K562 (cell line): ENCODE data around the gene ZNF541. TPM values are rescaled to one million over a fixed set of nuclear protein-coding genes. Genes with fewer than 3 reads are reported as not detected.

Experiments used
- ARNT ChIP-seq, 2 experiments: fragments of 450-650 bp; IDR thresholded peaks; 2 replicates each; pipeline ENCODE4 v1.6.1; 2016; ENCODE audit warnings: mild to moderate bottlenecking in 1 of 2
- ELF2 ChIP-seq: fragments of 250-450 bp; sonication (Bioruptor Pico); IDR thresholded peaks from 2 replicates; pipeline ENCODE4 v1.5.0; 2021; ENCODE audit warnings: mild to moderate bottlenecking
- HDAC2 ChIP-seq: fragments of 450-650 bp; IDR thresholded peaks from 2 replicates; pipeline ENCODE4 v1.6.1; 2016; ENCODE audit warnings: mild to moderate bottlenecking
- ID3 ChIP-seq, 2 experiments: fragments of 250-450 bp in 1 of 2; fragments of 450-650 bp in 1 of 2; sonication (Bioruptor Pico) in 1 of 2; IDR thresholded peaks; 2 replicates each; pipeline versions ENCODE4 v1.6.1 to v1.8.0; 2016 to 2021; ENCODE audit warnings: mild to moderate bottlenecking in 2 of 2, moderate library complexity in 2 of 2, missing compliant biosample characterization in 1 of 2, missing genetic modification characterization in 1 of 2
- IRF2 ChIP-seq: sonication (generic); formaldehyde crosslinking; IDR thresholded peaks from 2 replicates; pipeline ENCODE4 v1.8.1; 2022; ENCODE audit warnings: mild to moderate bottlenecking, missing genetic modification reagents
- KAT8 ChIP-seq: fragments of 450-650 bp; IDR thresholded peaks from 2 replicates; pipeline ENCODE4 v1.6.1; 2016; ENCODE audit warnings: low read depth, mild to moderate bottlenecking
- NR2F6 ChIP-seq: fragments of 450-650 bp; formaldehyde crosslinking; IDR thresholded peaks from 2 replicates; pipeline ENCODE4 v1.4.0; 2020; ENCODE audit warnings: mild to moderate bottlenecking
- PHF21A ChIP-seq: fragments of 450-650 bp; IDR thresholded peaks from 2 replicates; pipeline ENCODE4 v1.6.1; 2017; ENCODE audit warnings: low read depth, borderline replicate concordance
- POLR2A ChIP-seq: fragments of 450-650 bp; conservative IDR thresholded peaks from 2 replicates; pipeline ENCODE4 v1.6.1; 2016
- PRMT5 ChIP-seq: sonication (generic); formaldehyde crosslinking; IDR thresholded peaks from 2 replicates; pipeline ENCODE4 v1.5.0; 2020; ENCODE audit warnings: missing genetic modification reagents
- RBM34 ChIP-seq: fragments of 200-400 bp; formaldehyde crosslinking; IDR thresholded peaks from 2 replicates; pipeline ENCODE4 v1.6.1; 2018; ENCODE audit warnings: low read length, borderline replicate concordance; ENCODE audit not compliant: insufficient read depth
- SRF ChIP-seq, 2 experiments: fragments of 250-450, 450-650 bp in 1 of 2; sonication (Bioruptor Pico) in 1 of 2; sonication (generic) in 1 of 2; formaldehyde crosslinking; IDR thresholded peaks; 2 replicates each; pipeline versions ENCODE4 v1.5.0 to v1.5.1; 2020 to 2022; ENCODE audit warnings: mild to moderate bottlenecking in 1 of 2, missing genetic modification reagents in 1 of 2
- TOE1 ChIP-seq, 2 experiments: fragments of 450-650 bp in 1 of 2; sonication (generic) in 1 of 2; formaldehyde crosslinking in 1 of 2; IDR thresholded peaks; 2 replicates each; pipeline versions ENCODE4 v1.7.1 to v1.8.0; 2016 to 2022; ENCODE audit warnings: borderline replicate concordance in 2 of 2, mild to moderate bottlenecking in 2 of 2, antibody characterized with exemption in 1 of 2, inconsistent platforms in 1 of 2, low read depth in 1 of 2, missing genetic modification reagents in 1 of 2, moderate library complexity in 1 of 2
- XRCC4 ChIP-seq: IDR thresholded peaks from one replicate; pipeline ENCODE4 v1.6.1; 2011; ENCODE audit not compliant: insufficient read depth, insufficient read length; ENCODE audit errors: extremely low read depth
- ZBTB7A ChIP-seq: IDR thresholded peaks from 2 replicates; pipeline ENCODE4 v1.6.1; 2011; ENCODE audit warnings: low read depth, mild to moderate bottlenecking, low read length, moderate library complexity, borderline replicate concordance; ENCODE audit not compliant: control insufficient read depth
- ZC3H11A ChIP-seq: IDR thresholded peaks from 2 replicates; pipeline ENCODE4 v1.6.1; 2012; ENCODE audit warnings: low read depth, low read length, improper control_type of control experiment
- ZNF197 ChIP-seq: fragments of 200-800 bp; sonication (Bioruptor generic); IDR thresholded peaks from 2 replicates; pipeline ENCODE4 v1.6.1; 2016; ENCODE audit warnings: low read depth, missing genetic modification characterization, missing compliant biosample characterization
- ZNF398 ChIP-seq: fragments of 250-450 bp; sonication (Bioruptor Pico); IDR thresholded peaks from 2 replicates; pipeline ENCODE4 v1.8.0; 2021; ENCODE audit warnings: moderate library complexity, mild to moderate bottlenecking, inconsistent platforms
- ZNF445 ChIP-seq: fragments of 250-450 bp; sonication (Bioruptor Pico); IDR thresholded peaks from 2 replicates; pipeline ENCODE4 v1.4.0; 2020; ENCODE audit warnings: low read depth, mild to moderate bottlenecking, moderate library complexity
- polyA plus RNA-seq, 8 experiments: library from polyadenylated mRNA; depleted of rRNA in 4 of 8; stranded (reverse) in 5 of 8; unstranded in 3 of 8; fragments of >200 nt; fragmentation: Nextera tagmentation in 2 of 8; fragmentation: Illumina TruSeq in 1 of 8; extraction: Ambion mirVana in 2 of 8; extraction: Trizol in 1 of 8; gene quantifications; 2 replicates each; pipeline versions ENCODE4 v1.2.1 to v1.2.3, GENCODE V29; 2011 to 2014; ENCODE audit warnings: inconsistent platforms in 1 of 8, missing spikeins in 1 of 8
- total RNA-seq, 7 experiments: library from RNA; depleted of rRNA in 6 of 7; stranded (reverse); fragments of >200 nt in 6 of 7; fragmentation: Illumina TruSeq in 2 of 7; extraction: Trizol in 2 of 7; gene quantifications; 2 replicates each; pipeline versions ENCODE4 v1.2.1 to v1.2.3, GENCODE V29; 2011 to 2021; ENCODE audit warnings: low replicate concordance in 1 of 7
- TF ChIP-seq, protein P1 (sequence below): sonication (generic); formaldehyde crosslinking; IDR thresholded peaks from 2 replicates; pipeline ENCODE4 v1.8.0; 2022; ENCODE audit warnings: mild to moderate bottlenecking, low read depth, missing genetic modification reagents
- TF ChIP-seq, protein P2 (sequence below): fragments of 250-450 bp; sonication (Bioruptor Pico); IDR thresholded peaks from 2 replicates; pipeline ENCODE4 v1.8.0; 2021; ENCODE audit warnings: mild to moderate bottlenecking, moderate library complexity
- TF ChIP-seq, protein P3 (sequence below): sonication (generic); formaldehyde crosslinking; IDR thresholded peaks from 2 replicates; pipeline ENCODE4 v1.8.0; 2023; ENCODE audit warnings: mild to moderate bottlenecking, missing genetic modification reagents

ZNF541 gene
- total and polyA plus RNA-seq, 9 of the 15 experiments (the other 6 are each of a cell fraction or from before 2014, with no cell fraction given), result 0.04 to 0.11 (median 0.05) TPM; not detected in 1

DNA sequence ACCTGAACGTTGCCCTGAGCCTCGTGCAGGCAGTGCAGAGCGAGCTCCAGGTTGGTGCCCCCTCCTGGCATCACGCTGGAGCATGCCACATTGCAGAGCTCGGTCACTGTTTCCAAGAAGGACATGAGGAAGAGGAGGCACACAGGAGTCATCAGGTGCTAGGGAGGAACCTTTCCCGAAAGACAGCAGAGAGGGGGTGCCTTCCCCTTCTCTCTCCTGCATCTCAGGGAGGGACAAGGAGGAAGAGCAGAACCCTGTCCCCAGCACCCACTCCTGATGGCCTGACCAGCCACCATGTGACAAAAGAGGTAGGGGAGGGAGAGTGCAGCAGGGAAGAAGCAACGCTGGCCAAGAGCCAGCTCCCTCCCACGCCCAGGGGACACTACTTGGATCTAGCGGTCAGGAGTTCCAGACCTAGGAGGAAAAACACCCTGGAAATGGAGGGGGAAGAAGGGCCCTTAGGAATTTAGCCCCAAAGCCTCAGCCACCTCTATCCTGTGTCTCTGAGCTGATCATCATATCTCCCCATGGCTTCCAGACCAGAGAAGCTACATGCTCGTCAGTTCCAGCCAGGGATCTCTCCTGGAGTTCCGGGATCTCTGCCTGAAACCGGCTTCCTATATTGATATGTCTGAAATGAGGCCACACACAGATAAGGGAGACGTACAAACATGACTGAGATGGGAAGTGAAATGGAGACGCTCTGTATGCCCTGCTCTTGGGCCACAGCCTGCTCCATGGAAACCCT is 41.1 kb downstream of the ZNF541 start (continued):
- TF ChIP-seq ZNF398 (no peak), PRMT5 (no peak), ID3 (CRISPR knock-in tag; IDR thresholded peaks at IDR 0.05) (no peak), ID3 (tag; IDR thresholded peaks at IDR 0.05) (peak; percentile 59; the same call in 1 of the 2 replicates), ARNT (IDR thresholded peaks at IDR 0.05) (no peak), RBM34 (no peak), ZNF197 (CRISPR knock-in tag) (no peak), IRF2 (CRISPR knock-in tag) (no peak), POLR2A (no peak), ZBTB7A (no peak), ZNF445 (CRISPR knock-in tag) (no peak), TOE1 (IDR thresholded peaks at IDR 0.05; ENCODE audit: borderline replicate concordance) (no peak), TOE1 (CRISPR knock-in tag; IDR thresholded peaks at IDR 0.05; ENCODE audit: borderline replicate concordance, low read depth) (no peak), XRCC4 (no peak), HDAC2 (0 out of 2 replicates have a peak, but pooled peaks have one; percentile 34), KAT8 (no peak), ELF2 (CRISPR knock-in tag) (no peak), SRF (CRISPR knock-in tag; IDR thresholded peaks at IDR 0.05) (peak in 1 of 2 experiments; percentile 38; a peak in 1 of 4 replicates), ZC3H11A (no peak), NR2F6 (CRISPR knock-in tag) (no peak), PHF21A (no peak)
- TF ChIP-seq, protein P1, sequence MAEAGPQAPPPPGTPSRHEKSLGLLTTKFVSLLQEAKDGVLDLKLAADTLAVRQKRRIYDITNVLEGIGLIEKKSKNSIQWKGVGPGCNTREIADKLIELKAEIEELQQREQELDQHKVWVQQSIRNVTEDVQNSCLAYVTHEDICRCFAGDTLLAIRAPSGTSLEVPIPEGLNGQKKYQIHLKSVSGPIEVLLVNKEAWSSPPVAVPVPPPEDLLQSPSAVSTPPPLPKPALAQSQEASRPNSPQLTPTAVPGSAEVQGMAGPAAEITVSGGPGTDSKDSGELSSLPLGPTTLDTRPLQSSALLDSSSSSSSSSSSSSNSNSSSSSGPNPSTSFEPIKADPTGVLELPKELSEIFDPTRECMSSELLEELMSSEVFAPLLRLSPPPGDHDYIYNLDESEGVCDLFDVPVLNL (CRISPR knock-in tag), result no peak
- TF ChIP-seq, protein P2, sequence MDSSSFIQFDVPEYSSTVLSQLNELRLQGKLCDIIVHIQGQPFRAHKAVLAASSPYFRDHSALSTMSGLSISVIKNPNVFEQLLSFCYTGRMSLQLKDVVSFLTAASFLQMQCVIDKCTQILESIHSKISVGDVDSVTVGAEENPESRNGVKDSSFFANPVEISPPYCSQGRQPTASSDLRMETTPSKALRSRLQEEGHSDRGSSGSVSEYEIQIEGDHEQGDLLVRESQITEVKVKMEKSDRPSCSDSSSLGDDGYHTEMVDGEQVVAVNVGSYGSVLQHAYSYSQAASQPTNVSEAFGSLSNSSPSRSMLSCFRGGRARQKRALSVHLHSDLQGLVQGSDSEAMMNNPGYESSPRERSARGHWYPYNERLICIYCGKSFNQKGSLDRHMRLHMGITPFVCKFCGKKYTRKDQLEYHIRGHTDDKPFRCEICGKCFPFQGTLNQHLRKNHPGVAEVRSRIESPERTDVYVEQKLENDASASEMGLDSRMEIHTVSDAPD (CRISPR knock-in tag), result no peak
- TF ChIP-seq, protein P3, sequence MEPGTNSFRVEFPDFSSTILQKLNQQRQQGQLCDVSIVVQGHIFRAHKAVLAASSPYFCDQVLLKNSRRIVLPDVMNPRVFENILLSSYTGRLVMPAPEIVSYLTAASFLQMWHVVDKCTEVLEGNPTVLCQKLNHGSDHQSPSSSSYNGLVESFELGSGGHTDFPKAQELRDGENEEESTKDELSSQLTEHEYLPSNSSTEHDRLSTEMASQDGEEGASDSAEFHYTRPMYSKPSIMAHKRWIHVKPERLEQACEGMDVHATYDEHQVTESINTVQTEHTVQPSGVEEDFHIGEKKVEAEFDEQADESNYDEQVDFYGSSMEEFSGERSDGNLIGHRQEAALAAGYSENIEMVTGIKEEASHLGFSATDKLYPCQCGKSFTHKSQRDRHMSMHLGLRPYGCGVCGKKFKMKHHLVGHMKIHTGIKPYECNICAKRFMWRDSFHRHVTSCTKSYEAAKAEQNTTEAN (CRISPR knock-in tag), result no peak
